SK-N-SH (cell line): ENCODE results near the gene DPY19L1. TPM values are rescaled to one million over a fixed set of nuclear protein-coding genes. Genes with fewer than 3 reads are reported as not detected.
A peak's percentile ranks its signal among the peaks of the same experiment; 100 is the strongest.
"Not testable (repeated sequence)": the region's sequence is repeated elsewhere in the genome, so short reads cannot be mapped to it uniquely, and the experiment has no call there.

Experiments
- CTCF ChIA-PET: fragments of 300-600, 350-600 bp; formaldehyde crosslinking; extraction: SDS; loops from one replicate; lab custom pipeline; 2021; lab: Yijun Ruan, JAX
- POLR2A ChIA-PET: fragments of 350-600 bp; sonication (Branson Sonifier 250); formaldehyde crosslinking; extraction: SDS; loops from one replicate; lab custom pipeline; 2020; ENCODE audit warnings: antibody characterized with exemption, inconsistent platforms; lab: Yijun Ruan, JAX
- DNase-seq: peaks from one replicate; pipeline ENCODE4 v3.0.0; 2012
- H2AFZ ChIP-seq: fragments of 200-600 bp; sonication (generic); 2 replicates; pipeline ENCODE4 v1.8.1; 2016; ENCODE audit warnings: antibody characterized with exemption, mild to moderate bottlenecking, low read depth
- H3F3A ChIP-seq: fragments of 200-600 bp; sonication (generic); replicated peaks from 2 replicates; pipeline ENCODE3; 2016; ENCODE audit warnings: antibody characterized with exemption, mild to moderate bottlenecking; ENCODE audit not compliant: insufficient read depth
- H3K27ac ChIP-seq, 2 experiments: fragments of 200-500 bp in 1 of 2; fragments of 200-600 bp in 1 of 2; sonication (Bioruptor generic) in 1 of 2; sonication (generic), shearing (Covaris generic) in 1 of 2; 2 replicates each; pipeline versions ENCODE4 v1.5.1 to v1.6.1; 2014 to 2016; ENCODE audit warnings: low read depth in 2 of 2, inconsistent platforms in 1 of 2, low read length in 1 of 2, mild to moderate bottlenecking in 1 of 2, mixed read lengths in 1 of 2
- H3K27me3 ChIP-seq: fragments of 200-600 bp; sonication (generic), shearing (Covaris generic); 2 replicates; pipeline ENCODE4 v1.6.1; 2016; ENCODE audit warnings: mixed run types; ENCODE audit not compliant: insufficient read depth
- H3K36me3 ChIP-seq, 2 experiments: fragments of 200-500 bp in 1 of 2; fragments of 200-600 bp in 1 of 2; sonication (Bioruptor generic) in 1 of 2; sonication (generic) in 1 of 2; replicated peaks in 1 of 2; 2 replicates each; pipeline versions ENCODE3 to v1.5.1; 2014 to 2016; ENCODE audit warnings: low read length in 1 of 2, mild to moderate bottlenecking in 1 of 2; ENCODE audit not compliant: insufficient read depth in 2 of 2, control insufficient read depth in 1 of 2
- H3K4me1 ChIP-seq, 2 experiments: fragments of 200-500 bp in 1 of 2; fragments of 200-600 bp in 1 of 2; sonication (Bioruptor generic) in 1 of 2; sonication (generic), shearing (Covaris generic) in 1 of 2; 2 replicates each; pipeline versions ENCODE4 v1.5.1 to v1.6.1; 2014 to 2016; ENCODE audit warnings: low read depth in 1 of 2, low read length in 1 of 2, mixed run types in 1 of 2; ENCODE audit not compliant: insufficient read depth in 2 of 2, control insufficient read depth in 1 of 2
- H3K4me2 ChIP-seq: fragments of 200-600 bp; sonication (generic), shearing (Covaris generic); 2 replicates; pipeline ENCODE4 v1.6.1; 2017; ENCODE audit warnings: mixed run types
- H3K4me3 ChIP-seq, 2 experiments: fragments of 200-500 bp in 1 of 2; fragments of 200-600 bp in 1 of 2; sonication (Bioruptor generic) in 1 of 2; sonication (generic), shearing (Covaris generic) in 1 of 2; 2 replicates each; pipeline versions ENCODE4 v1.5.1 to v1.8.1; 2014 to 2016; ENCODE audit warnings: low read depth in 2 of 2, inconsistent platforms in 1 of 2, low read length in 1 of 2, mild to moderate bottlenecking in 1 of 2, mixed read lengths in 1 of 2, moderate library complexity in 1 of 2
- H3K79me2 ChIP-seq: fragments of 200-600 bp; sonication (generic); 2 replicates; pipeline ENCODE4 v1.8.1; 2017; ENCODE audit warnings: mild to moderate bottlenecking; ENCODE audit not compliant: insufficient read depth
- H3K9ac ChIP-seq: fragments of 200-600 bp; sonication (generic); 2 replicates; pipeline ENCODE4 v1.6.1; 2017; ENCODE audit warnings: mixed run types
- H3K9me2 ChIP-seq: fragments of 200-600 bp; sonication (generic); 2 replicates; pipeline ENCODE4 v1.6.1; 2017; ENCODE audit warnings: mixed run types
- H3K9me3 ChIP-seq: fragments of 200-600 bp; sonication (generic); 2 replicates; pipeline ENCODE4 v1.6.1; 2017; ENCODE audit warnings: mixed run types, mild to moderate bottlenecking, moderate library complexity
- H4K20me1 ChIP-seq: fragments of 200-600 bp; sonication (generic); 2 replicates; pipeline ENCODE4 v1.6.1; 2017; ENCODE audit warnings: mild to moderate bottlenecking, mixed run types; ENCODE audit not compliant: insufficient read depth
- FOSL2 ChIP-seq: IDR thresholded peaks from 2 replicates; pipeline ENCODE4 v1.4.0; 2012; ENCODE audit warnings: low read depth, mild to moderate bottlenecking, moderate library complexity, borderline replicate concordance
- FOXJ3 ChIP-seq: sonication (generic); formaldehyde crosslinking; IDR thresholded peaks from 2 replicates; pipeline ENCODE4 v1.5.1; 2020; ENCODE audit warnings: mild to moderate bottlenecking, missing genetic modification reagents
- GABPA ChIP-seq: IDR thresholded peaks from 2 replicates; pipeline ENCODE4 v1.4.0; 2012; ENCODE audit warnings: low read depth, mild to moderate bottlenecking
- JUND ChIP-seq: IDR thresholded peaks from 2 replicates; pipeline ENCODE4 v1.4.0; 2012
- POLR2AphosphoS5 ChIP-seq: IDR thresholded peaks from 2 replicates; pipeline ENCODE4 v1.6.1; 2012; ENCODE audit warnings: low read depth, low read length
- RCOR1 ChIP-seq: fragments of 150-350 bp; IDR thresholded peaks from 2 replicates; pipeline ENCODE4 v1.6.1; 2017; ENCODE audit warnings: antibody characterized with exemption, low read length
- RFX5 ChIP-seq: IDR thresholded peaks from 2 replicates; pipeline ENCODE4 v1.6.1; 2012; ENCODE audit warnings: mild to moderate bottlenecking, improper control_type of control experiment, low read length
- RXRA ChIP-seq: IDR thresholded peaks from 2 replicates; pipeline ENCODE4 v1.4.0; 2012; ENCODE audit warnings: low read depth, mild to moderate bottlenecking, borderline replicate concordance
- SIN3A ChIP-seq: IDR thresholded peaks from 2 replicates; pipeline ENCODE4 v1.6.1; 2012; ENCODE audit warnings: low read depth, mild to moderate bottlenecking, low read length, moderate library complexity, borderline replicate concordance
- SMC3 ChIP-seq: IDR thresholded peaks from 2 replicates; pipeline ENCODE4 v1.6.1; 2012; ENCODE audit warnings: low read depth, low read length, improper control_type of control experiment
- TCF12 ChIP-seq: IDR thresholded peaks from 2 replicates; pipeline ENCODE4 v1.4.0; 2012
- YY1 ChIP-seq: IDR thresholded peaks from 2 replicates; pipeline ENCODE4 v1.4.0; 2012; ENCODE audit warnings: low read depth, mild to moderate bottlenecking
- WGBS: methylation state at CpG from one replicate; pipeline ENCODE4 v1.1.6; 2017; ENCODE audit warnings: low lambda C conversion rate; 5-methylcytosine and 5-hydroxymethylcytosine counted together
- polyA plus RNA-seq, 3 experiments: library from polyadenylated mRNA; depleted of rRNA; stranded (reverse); fragments of >200 nt; gene quantifications; 2 replicates each; pipeline ENCODE4 v1.2.3, GENCODE V29; 2012
- TF ChIP-seq, protein P1 (sequence below): fragments of 150-350 bp; IDR thresholded peaks from 2 replicates; pipeline ENCODE4 v1.6.1; 2017; ENCODE audit warnings: antibody characterized with exemption, low read length, low read depth, borderline replicate concordance
- TF ChIP-seq, protein P2 (sequence below): IDR thresholded peaks from 2 replicates; pipeline ENCODE4 v1.4.0; 2012; ENCODE audit warnings: low read depth, borderline replicate concordance
- TF ChIP-seq, protein P3 (sequence below): IDR thresholded peaks from 2 replicates; pipeline ENCODE4 v1.6.1; 2012; ENCODE audit warnings: mild to moderate bottlenecking, low read depth, low read length, moderate library complexity
- TF ChIP-seq, protein P4 (sequence below): fragments of 200-600 bp; sonication (generic); IDR thresholded peaks from 2 replicates; pipeline ENCODE4 v1.6.1; 2017; ENCODE audit warnings: antibody characterized with exemption, mild to moderate bottlenecking, moderate library complexity
- TF ChIP-seq, protein P5 (sequence below): IDR thresholded peaks from 2 replicates; pipeline ENCODE4 v1.4.0; 2012; ENCODE audit warnings: low read depth, borderline replicate concordance

The DPY19L1 gene
- polyA plus RNA-seq, 1 of the 3 experiments (the other 2 are of a cell fraction), result 27.7 TPM

DNA sequence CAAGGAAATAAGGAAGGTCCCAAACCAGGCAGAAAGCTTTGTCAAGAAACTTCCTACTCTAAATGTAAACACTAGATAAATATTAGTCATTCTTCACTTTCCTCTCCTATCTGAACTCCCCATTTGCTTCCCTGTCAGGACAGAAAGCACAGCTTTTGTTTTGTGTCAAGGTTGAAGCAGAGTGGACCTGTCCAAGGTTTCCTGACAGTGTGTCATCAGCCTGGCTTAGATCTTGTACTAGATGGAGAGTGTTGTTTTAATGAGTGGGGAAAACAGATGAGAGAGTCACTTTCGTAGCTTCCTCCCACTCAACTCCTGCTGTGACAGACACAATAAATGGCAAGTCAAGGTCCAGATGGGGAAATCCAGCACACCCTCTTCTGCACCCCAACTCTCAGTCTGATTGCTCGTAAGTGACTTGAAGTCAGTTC, 101.5 kb downstream of the DPY19L1 start:
- H3K4me2 ChIP-seq, H3K27me3 ChIP-seq, H3K4me1 ChIP-seq, H3K9me3 ChIP-seq, POLR2A ChIA-PET, H3K4me3 ChIP-seq, H3F3A ChIP-seq, H3K79me2 ChIP-seq, H4K20me1 ChIP-seq, CTCF ChIA-PET, H3K9me2 ChIP-seq, H3K9ac ChIP-seq, H2AFZ ChIP-seq, DNase-seq: not testable (repeated sequence)
- Histone ChIP-seq H3K36me3 (peaks cover 23 to 47% of the 10 kb centered on the region in 2 experiments), H3K27ac (0 out of 4 replicates have a peak overlapping the region, but pooled peaks of 1 of the 2 experiments have one; percentile 20)
- 95% methylated on average over 2 of the region's 2 CpGs for WGBS

DNA sequence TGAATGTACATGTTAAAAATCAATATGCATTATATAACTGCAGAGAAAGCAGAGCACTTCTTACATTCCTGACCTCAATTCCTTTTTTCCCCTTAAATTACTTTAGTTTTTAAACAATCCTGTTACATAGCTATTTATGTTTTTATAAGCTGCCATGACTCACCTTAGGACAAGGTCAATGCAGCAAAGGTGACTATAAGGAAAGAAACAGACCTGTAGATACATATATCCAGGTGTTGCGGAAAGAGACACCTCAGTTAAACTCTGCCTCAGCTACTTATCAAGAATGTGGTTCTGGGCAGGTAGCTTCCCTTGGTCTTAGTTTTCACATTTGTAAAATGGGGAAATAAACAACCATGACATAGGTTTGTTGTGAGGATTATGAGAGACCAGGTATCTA, 105.5 kb downstream of the DPY19L1 start:
- CTCF ChIA-PET, result interaction anchor here (0.6 kb wide), 1 partner anchor 109 kb away, joined by 3 read pairs; no protein-coding TSS in a partner anchor
- no peaks in the 10 kb centered on the region for H4K20me1 ChIP-seq
- DNase-seq, result no peak
- no peak overlapping the region for H3K27ac ChIP-seq
- H2AFZ ChIP-seq, result no peak overlapping the region
- 89% methylated on average over 1 of the region's 1 CpG for WGBS
- H3K36me3 ChIP-seq, result peaks cover 25 to 61% of the 10 kb centered on the region in 2 experiments
- no peaks in the 10 kb centered on the region for H3K79me2 ChIP-seq
- H3K9me2 ChIP-seq, result no peaks in the 10 kb centered on the region
- H3K4me1 ChIP-seq, result no peaks in the 10 kb centered on the region; a peak in 1 of 4 replicates
- H3K4me2 ChIP-seq, result no peak overlapping the region
- no peaks in the 10 kb centered on the region for H3K9me3 ChIP-seq
- POLR2A ChIA-PET, result no interaction called here
- H3K9ac ChIP-seq, result no peak overlapping the region
- no peak overlapping the region for H3K4me3 ChIP-seq
- H3K27me3 ChIP-seq, result no peaks in the 10 kb centered on the region
- no peaks in the 10 kb centered on the region for H3F3A ChIP-seq
- no peak for TF ChIP-seq YY1
- no peak for TF ChIP-seq GABPA
- TF ChIP-seq SIN3A, result no peak
- TF ChIP-seq RXRA, result no peak
- TF ChIP-seq, protein P1, sequence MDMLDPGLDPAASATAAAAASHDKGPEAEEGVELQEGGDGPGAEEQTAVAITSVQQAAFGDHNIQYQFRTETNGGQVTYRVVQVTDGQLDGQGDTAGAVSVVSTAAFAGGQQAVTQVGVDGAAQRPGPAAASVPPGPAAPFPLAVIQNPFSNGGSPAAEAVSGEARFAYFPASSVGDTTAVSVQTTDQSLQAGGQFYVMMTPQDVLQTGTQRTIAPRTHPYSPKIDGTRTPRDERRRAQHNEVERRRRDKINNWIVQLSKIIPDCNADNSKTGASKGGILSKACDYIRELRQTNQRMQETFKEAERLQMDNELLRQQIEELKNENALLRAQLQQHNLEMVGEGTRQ, result no peak
- TF ChIP-seq RFX5, result no peak
- TF ChIP-seq JUND, result no peak
- TF ChIP-seq, protein P2, sequence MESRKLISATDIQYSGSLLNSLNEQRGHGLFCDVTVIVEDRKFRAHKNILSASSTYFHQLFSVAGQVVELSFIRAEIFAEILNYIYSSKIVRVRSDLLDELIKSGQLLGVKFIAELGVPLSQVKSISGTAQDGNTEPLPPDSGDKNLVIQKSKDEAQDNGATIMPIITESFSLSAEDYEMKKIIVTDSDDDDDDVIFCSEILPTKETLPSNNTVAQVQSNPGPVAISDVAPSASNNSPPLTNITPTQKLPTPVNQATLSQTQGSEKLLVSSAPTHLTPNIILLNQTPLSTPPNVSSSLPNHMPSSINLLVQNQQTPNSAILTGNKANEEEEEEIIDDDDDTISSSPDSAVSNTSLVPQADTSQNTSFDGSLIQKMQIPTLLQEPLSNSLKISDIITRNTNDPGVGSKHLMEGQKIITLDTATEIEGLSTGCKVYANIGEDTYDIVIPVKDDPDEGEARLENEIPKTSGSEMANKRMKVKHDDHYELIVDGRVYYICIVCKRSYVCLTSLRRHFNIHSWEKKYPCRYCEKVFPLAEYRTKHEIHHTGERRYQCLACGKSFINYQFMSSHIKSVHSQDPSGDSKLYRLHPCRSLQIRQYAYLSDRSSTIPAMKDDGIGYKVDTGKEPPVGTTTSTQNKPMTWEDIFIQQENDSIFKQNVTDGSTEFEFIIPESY, result no peak
- no peak for TF ChIP-seq SMC3
- no peak for TF ChIP-seq POLR2AphosphoS5
- no peak for TF ChIP-seq RCOR1
- TF ChIP-seq, protein P3, sequence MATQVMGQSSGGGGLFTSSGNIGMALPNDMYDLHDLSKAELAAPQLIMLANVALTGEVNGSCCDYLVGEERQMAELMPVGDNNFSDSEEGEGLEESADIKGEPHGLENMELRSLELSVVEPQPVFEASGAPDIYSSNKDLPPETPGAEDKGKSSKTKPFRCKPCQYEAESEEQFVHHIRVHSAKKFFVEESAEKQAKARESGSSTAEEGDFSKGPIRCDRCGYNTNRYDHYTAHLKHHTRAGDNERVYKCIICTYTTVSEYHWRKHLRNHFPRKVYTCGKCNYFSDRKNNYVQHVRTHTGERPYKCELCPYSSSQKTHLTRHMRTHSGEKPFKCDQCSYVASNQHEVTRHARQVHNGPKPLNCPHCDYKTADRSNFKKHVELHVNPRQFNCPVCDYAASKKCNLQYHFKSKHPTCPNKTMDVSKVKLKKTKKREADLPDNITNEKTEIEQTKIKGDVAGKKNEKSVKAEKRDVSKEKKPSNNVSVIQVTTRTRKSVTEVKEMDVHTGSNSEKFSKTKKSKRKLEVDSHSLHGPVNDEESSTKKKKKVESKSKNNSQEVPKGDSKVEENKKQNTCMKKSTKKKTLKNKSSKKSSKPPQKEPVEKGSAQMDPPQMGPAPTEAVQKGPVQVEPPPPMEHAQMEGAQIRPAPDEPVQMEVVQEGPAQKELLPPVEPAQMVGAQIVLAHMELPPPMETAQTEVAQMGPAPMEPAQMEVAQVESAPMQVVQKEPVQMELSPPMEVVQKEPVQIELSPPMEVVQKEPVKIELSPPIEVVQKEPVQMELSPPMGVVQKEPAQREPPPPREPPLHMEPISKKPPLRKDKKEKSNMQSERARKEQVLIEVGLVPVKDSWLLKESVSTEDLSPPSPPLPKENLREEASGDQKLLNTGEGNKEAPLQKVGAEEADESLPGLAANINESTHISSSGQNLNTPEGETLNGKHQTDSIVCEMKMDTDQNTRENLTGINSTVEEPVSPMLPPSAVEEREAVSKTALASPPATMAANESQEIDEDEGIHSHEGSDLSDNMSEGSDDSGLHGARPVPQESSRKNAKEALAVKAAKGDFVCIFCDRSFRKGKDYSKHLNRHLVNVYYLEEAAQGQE, result no peak
- no peak for TF ChIP-seq FOXJ3 (CRISPR knock-in tag)
- TF ChIP-seq, protein P4, sequence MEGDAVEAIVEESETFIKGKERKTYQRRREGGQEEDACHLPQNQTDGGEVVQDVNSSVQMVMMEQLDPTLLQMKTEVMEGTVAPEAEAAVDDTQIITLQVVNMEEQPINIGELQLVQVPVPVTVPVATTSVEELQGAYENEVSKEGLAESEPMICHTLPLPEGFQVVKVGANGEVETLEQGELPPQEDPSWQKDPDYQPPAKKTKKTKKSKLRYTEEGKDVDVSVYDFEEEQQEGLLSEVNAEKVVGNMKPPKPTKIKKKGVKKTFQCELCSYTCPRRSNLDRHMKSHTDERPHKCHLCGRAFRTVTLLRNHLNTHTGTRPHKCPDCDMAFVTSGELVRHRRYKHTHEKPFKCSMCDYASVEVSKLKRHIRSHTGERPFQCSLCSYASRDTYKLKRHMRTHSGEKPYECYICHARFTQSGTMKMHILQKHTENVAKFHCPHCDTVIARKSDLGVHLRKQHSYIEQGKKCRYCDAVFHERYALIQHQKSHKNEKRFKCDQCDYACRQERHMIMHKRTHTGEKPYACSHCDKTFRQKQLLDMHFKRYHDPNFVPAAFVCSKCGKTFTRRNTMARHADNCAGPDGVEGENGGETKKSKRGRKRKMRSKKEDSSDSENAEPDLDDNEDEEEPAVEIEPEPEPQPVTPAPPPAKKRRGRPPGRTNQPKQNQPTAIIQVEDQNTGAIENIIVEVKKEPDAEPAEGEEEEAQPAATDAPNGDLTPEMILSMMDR, result no peak
- TF ChIP-seq, protein P5, sequence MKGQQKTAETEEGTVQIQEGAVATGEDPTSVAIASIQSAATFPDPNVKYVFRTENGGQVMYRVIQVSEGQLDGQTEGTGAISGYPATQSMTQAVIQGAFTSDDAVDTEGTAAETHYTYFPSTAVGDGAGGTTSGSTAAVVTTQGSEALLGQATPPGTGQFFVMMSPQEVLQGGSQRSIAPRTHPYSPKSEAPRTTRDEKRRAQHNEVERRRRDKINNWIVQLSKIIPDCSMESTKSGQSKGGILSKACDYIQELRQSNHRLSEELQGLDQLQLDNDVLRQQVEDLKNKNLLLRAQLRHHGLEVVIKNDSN, result no peak
- TF ChIP-seq FOSL2, result no peak
- TF ChIP-seq TCF12, result no peak
